ELF-1 (cell line): Measurements from ENCODE around the gene TMEM163.
"Not testable (repeated sequence)": the region's sequence is repeated elsewhere in the genome, so short reads cannot be mapped to it uniquely, and the experiment has no call there.

ENCODE experiments used
- DNase-seq: peaks from one replicate; pipeline ENCODE4 v3.0.0-alpha.2; 2016; ENCODE audit warnings: low read depth, low spot score

TMEM163 gene

GRCh38 chr2:134723742-134724141, 4.9 kb upstream of the TMEM163 start:
- DNase-seq, result not testable (repeated sequence)

GRCh38 chr2:134722728-134723127, 3.9 kb upstream of the TMEM163 start:
- no peak for DNase-seq

GRCh38 chr2:134721596-134721995, 2.8 kb upstream of the TMEM163 start:
- no peak for DNase-seq

GRCh38 chr2:134718023-134718816, 580 bp downstream of the TMEM163 start:
- DNase-seq, result peak; percentile 44

- peak; percentile 38 for DNase-seq
These were observed 1.3 kb downstream of the TMEM163 start for GRCh38 chr2:134717286-134718022.

GRCh38 chr2:134716721-134717243, 2.0 kb downstream of the TMEM163 start:
- DNase-seq, result no peak

- no peak for DNase-seq
These were observed 2.7 kb downstream of the TMEM163 start for GRCh38 chr2:134715932-134716643.

- no peak for DNase-seq
These were observed 4.6 kb downstream of the TMEM163 start for GRCh38 chr2:134714228-134714627.

GRCh38 chr2:134713606-134714005, 5.2 kb downstream of the TMEM163 start:
- DNase-seq, result no peak

- DNase-seq, result no peak
These were observed 5.6 kb downstream of the TMEM163 start for GRCh38 chr2:134713176-134713575.

- no peak for DNase-seq
These were observed 6.1 kb downstream of the TMEM163 start for GRCh38 chr2:134712736-134713135.

GRCh38 chr2:134712299-134712698, 6.5 kb downstream of the TMEM163 start:
- no peak for DNase-seq

GRCh38 chr2:134711692-134712091, 7.1 kb downstream of the TMEM163 start:
- DNase-seq, result peak; percentile 37

- DNase-seq, result no peak
These were observed 11.5 kb downstream of the TMEM163 start for GRCh38 chr2:134707330-134707676.

- peak; percentile 54 for DNase-seq
These were observed 12.0 kb downstream of the TMEM163 start for GRCh38 chr2:134706587-134707329.

GRCh38 chr2:134705861-134706586, 12.8 kb downstream of the TMEM163 start:
- peak; percentile 87 for DNase-seq

GRCh38 chr2:134704173-134704572, 14.6 kb downstream of the TMEM163 start:
- DNase-seq, result no peak

- DNase-seq, result no peak
These were observed 15.4 kb downstream of the TMEM163 start for GRCh38 chr2:134703426-134703825.

GRCh38 chr2:134700730-134701129, 18.1 kb downstream of the TMEM163 start:
- no peak for DNase-seq

GRCh38 chr2:134694411-134694810, 24.4 kb downstream of the TMEM163 start:
- no peak for DNase-seq
